ENCODE data around the gene DOCK9.

DNA sequence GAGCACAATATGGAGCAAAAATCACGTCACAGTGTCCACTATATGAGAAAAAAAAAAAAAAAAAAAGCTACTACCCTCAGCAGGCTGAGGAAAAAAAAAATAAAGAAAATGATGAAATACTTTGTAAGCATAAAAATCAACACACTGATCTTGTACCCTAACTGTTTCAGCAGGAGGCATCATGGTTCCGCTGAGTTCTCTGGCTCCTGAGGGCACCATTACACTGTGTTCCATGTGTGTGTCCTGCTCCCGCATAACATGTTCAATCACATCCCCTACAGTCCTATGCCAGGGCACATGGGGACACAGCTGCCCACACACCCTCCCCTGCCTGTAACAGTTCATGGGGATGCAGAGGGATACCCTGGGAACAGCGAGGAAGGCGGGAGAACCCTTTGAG lies 33.5 kb downstream of the DOCK9 start:
- TF ChIP-seq NFIC (IDR thresholded peaks at IDR 0.05), result no peak
- TF ChIP-seq YY1 (IDR thresholded peaks at IDR 0.05; ENCODE audit: low read depth), result no peak
- TF ChIP-seq, protein P1, sequence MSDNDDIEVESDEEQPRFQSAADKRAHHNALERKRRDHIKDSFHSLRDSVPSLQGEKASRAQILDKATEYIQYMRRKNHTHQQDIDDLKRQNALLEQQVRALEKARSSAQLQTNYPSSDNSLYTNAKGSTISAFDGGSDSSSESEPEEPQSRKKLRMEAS (IDR thresholded peaks at IDR 0.05), result no peak
- TF ChIP-seq FOXM1 (IDR thresholded peaks at IDR 0.05; ENCODE audit: borderline replicate concordance, low read depth), result no peak
